Measurements from ENCODE around the gene C10orf71.

Gene C10orf71

GRCh38 chr10:49321021-49321420 lies 22.1 kb downstream of the C10orf71 start:
- DNase-seq = no peak

- no peak for DNase-seq
Measured at GRCh38 chr10:49322371-49323170, 23.6 kb downstream of the C10orf71 start.

GRCh38 chr10:49323171-49323895 lies 24.4 kb downstream of the C10orf71 start:
- no peak for DNase-seq

DNA sequence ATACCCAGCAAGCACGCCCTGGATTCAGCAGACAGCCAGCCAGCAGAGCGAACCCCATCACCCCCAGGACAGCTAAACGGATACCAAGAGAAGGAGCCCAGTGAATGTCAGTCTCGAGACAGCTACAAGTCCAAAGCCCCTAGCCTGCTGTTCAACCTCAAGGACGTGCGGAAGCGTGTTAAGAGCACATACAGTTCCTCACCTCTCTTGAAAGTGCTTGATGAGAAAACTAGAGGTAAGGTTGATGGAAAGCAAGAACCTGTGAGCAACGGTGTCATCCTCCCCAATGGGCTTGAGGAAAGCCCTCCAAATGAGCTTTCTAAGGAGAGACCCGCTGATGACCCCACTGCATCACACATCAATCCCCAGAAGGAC lies 24.9 kb downstream of the C10orf71 start:
- DNase-seq = no peak

DNA sequence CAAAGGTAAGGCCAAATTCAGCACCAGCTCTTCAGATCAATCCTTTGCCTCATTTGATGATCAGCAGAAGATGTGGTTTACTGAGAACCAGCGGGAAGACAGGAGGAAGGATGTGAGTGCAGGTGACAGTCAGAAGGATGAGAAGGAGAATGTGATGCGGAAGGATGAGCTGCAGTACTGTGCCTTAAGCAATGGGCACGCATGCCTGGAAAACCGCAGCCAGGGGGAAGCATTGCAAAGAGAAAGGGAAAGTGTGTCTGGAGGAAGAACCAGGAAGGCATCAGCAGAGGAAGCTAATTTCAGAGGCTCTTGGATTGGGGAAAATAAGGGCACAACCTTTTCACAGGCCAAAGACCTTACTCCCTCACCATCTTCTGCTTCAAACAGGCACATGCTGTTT lies 25.7 kb downstream of the C10orf71 start:
- no peak for DNase-seq

- no peak for DNase-seq
Measured at GRCh38 chr10:49325131-49325915, 26.4 kb downstream of the C10orf71 start.

- DNase-seq = no peak
Measured at GRCh38 chr10:49325916-49326783, 27.2 kb downstream of the C10orf71 start.

DNA sequence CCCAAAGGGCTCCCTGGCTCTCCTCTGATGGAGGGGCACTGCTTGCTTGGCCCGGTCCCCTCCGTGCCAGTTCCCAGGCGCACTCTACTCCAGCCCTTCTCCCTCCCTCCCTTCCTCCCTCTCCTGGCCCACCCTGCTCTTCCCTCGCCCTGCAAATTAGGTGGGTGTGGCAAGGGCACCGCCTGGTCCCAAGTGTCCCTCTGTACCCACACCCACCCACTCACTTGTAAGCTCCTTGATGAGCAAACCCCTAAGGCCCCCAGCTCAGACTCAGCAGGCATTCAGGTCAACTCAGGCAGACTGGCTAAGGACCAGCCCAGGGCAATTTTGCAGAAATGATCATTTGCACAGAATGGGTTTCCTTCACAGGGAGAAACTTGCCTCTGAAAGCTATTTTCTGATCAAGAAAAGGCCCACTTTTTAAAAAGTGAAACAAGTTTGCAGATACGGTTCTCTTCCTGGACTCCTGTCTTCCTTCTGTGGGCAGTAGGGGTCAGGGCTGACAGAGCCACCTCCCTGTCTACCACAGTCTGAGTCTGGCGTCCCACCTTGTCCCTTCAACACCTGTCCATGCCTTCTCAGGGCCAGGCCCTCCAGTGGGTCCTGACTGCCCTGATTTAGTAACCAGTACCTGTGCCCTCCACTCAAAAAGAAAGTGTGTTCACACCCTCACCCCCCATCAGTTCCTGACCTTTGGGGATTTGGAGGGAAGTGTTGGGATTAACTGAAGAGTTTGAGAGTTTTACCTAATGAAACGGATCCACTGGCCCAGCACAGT lies 28.3 kb downstream of the C10orf71 start:
- DNase-seq = no peak

DNA sequence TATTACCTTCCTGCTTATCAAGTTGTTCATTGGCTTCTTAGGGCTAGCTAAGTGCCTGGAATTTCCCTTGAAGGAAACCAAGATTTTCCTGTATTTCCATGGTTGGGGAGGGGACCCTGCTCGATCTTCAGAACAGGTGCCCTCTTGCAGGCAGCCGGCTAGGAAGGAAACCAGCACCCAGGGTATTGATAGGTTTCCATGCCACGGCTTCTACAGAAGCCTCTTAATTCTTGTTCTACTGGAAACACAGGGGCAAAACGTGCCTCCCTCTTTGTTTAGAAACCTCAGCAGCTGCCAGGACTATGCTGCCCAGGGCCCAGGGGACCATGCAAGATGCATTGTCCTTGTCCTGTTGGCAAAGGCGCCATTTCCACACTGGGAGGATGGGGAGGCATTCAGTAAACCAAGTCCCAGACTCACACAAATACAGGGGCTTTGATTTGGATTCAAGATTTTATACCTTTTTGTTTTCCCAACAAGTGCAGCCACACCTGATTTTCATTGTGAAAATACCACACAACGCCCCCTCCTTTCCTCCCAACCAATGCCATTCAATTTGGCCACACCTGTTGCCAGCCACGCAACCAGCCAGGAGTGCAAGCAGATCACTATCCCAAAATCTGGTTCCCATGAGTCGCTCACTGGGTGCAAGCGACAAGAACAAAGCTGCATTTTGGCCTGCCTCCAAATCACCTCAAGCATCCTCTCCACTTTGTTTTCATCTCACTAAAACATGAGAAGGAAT lies 29.6 kb downstream of the C10orf71 start:
- no peak for DNase-seq

GRCh38 chr10:49329146-49329505 lies 30.2 kb downstream of the C10orf71 start:
- DNase-seq = no peak

- no peak for DNase-seq
Measured at GRCh38 chr10:49330127-49330665, 31.2 kb downstream of the C10orf71 start.

GRCh38 chr10:49331431-49331830 lies 32.5 kb downstream of the C10orf71 start:
- DNase-seq = no peak

- DNase-seq = no peak
Measured at GRCh38 chr10:49332333-49332732, 33.4 kb downstream of the C10orf71 start.

DNA sequence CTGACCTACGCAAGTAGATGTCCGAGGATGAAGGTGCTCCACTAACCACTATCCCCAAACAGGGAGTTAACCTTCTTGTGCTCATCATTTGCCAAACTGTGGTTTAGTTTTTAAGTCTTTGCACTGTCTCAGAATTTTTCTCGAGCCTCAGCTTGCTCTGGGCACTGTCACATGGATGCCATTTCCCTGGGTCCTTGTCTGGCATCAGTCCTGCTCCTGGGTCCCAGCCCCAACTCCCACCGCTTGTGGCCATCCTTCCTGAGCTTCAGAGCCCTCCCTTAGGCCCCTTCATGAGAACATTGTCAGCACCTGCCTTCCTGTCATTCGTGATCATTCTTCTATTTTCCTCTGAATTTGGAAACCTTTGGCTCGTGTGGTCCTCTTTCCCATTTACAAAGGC lies 33.8 kb downstream of the C10orf71 start:
- no peak for DNase-seq

GRCh38 chr10:49333192-49333591 lies 34.2 kb downstream of the C10orf71 start:
- no peak for DNase-seq

GRCh38 chr10:49334964-49335363 lies 36.0 kb downstream of the C10orf71 start:
- no peak for DNase-seq

DNA sequence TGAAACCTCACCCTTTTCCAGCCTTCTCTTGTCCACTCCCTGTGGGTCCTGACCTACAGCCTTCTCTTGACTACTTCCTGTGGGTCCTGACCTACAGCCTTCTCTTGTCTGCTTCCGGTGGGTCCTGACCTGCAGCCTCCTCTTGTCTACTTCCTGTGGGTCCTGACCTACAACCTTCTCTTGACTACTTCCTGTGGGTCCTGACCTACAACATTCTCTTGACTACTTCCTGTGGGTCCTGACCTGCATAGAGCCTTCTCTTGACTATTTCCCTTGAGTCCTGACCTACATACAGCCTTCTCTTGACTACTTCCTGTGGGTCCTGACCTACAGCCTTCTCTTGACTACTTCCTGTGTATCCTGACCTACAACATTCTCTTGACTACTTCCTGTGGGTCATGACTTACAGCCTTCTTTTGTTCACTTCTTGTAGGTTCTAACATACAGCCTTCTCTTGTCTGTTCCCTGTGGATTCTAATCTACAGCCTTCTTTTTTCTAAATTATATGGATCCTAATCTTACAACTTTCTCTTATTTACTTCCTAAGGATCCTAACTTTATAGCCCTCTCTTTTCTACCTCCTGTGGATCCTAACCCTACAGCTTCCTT lies 36.5 kb downstream of the C10orf71 start:
- no peak for DNase-seq

DNA sequence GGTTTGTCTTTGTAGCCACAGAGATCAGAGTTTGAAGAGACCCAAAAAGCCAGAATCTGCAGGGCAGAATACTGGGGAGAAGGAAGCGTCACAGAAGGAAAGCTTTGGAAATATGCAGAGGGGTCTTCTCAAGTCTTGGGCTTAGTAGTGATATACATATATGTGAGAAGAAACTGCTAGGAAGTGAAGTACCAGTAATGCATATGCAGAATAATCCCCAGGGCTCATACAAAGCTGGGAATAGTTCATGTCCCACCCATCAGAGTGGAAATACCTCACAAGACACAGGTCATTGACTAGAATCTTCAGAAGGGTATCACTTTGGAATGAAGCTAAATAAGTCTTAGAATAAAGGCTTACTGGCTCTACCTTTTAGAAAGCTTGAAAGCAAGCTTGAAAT lies 39.6 kb downstream of the C10orf71 start:
- DNase-seq = no peak

- no peak for DNase-seq
Measured at GRCh38 chr10:49344840-49345239, 45.9 kb downstream of the C10orf71 start.

DNA sequence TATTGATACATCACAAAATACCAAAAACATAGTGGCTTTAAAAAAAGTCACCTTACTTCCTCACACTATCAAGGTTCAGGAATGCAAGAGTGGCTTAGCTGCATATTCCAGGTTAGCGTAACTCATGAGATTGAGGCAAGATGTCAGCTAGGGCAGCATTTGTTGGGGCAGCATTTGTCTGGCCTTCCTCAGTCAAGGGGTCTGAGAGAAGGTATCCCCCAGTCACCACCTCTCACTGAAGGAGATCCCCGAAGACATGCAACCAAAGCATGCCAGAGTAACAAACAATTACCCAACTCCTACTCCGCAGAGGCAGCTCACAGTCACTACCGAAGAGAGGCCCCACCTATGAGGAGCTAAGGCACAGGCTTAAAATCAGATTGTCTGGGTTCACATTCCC lies 48.4 kb downstream of the C10orf71 start:
- no peak for DNase-seq

Measured in activated effector memory CD4-positive, alpha-beta T cell treated with anti-CD3 and anti-CD28 coated beads, Interleukin-2, amount 50 U/mL, for 16 hours (primary cell).